Astrocyte (in vitro differentiated cells and primary cell): ENCODE results near the gene HDAC2. TPM values are rescaled to one million over a fixed set of nuclear protein-coding genes. Genes with fewer than 3 reads are reported as not detected.

ENCODE experiments used
- DNase-seq: peaks from one replicate; pipeline ENCODE4 v3.0.0-alpha.2; 2010; ENCODE audit warnings: low read depth
- FAIRE-seq: peaks from 2 replicates; lab custom pipeline; 2011; peaks lifted over from hg19 to GRCh38; lab: Jason Lieb, UNC
- H2AFZ ChIP-seq: 2 replicates; pipeline ENCODE4 v1.6.0; 2012; ENCODE audit warnings: low read depth, low read length, inconsistent platforms
- H3K27ac ChIP-seq: 2 replicates; pipeline ENCODE4 v1.5.1; 2011; ENCODE audit warnings: low read depth, low read length, inconsistent platforms
- H3K27me3 ChIP-seq: 2 replicates; pipeline ENCODE4 v1.6.0; 2011; ENCODE audit warnings: low read length, inconsistent platforms; ENCODE audit not compliant: insufficient read depth
- H3K36me3 ChIP-seq: 2 replicates; pipeline ENCODE4 v1.5.1; 2011; ENCODE audit warnings: low read length, inconsistent platforms; ENCODE audit not compliant: insufficient read depth
- H3K4me1 ChIP-seq: 2 replicates; pipeline ENCODE4 v1.5.1; 2011; ENCODE audit warnings: low read length, inconsistent platforms; ENCODE audit not compliant: insufficient read depth
- H3K4me2 ChIP-seq: 2 replicates; pipeline ENCODE4 v1.6.0; 2012; ENCODE audit warnings: low read length, inconsistent platforms
- H3K4me3 ChIP-seq: 2 replicates; pipeline ENCODE4 v1.5.1; 2011; ENCODE audit warnings: low read depth, mild to moderate bottlenecking, low read length, inconsistent platforms; ENCODE audit not compliant: insufficient read depth
- H3K79me2 ChIP-seq: 2 replicates; pipeline ENCODE4 v1.6.0; 2012; ENCODE audit warnings: mild to moderate bottlenecking, low read length, inconsistent platforms; ENCODE audit not compliant: insufficient read depth
- H3K9ac ChIP-seq: 2 replicates; pipeline ENCODE4 v1.6.0; 2012; ENCODE audit warnings: mild to moderate bottlenecking, low read length, inconsistent platforms
- H3K9me3 ChIP-seq: 2 replicates; pipeline ENCODE4 v1.5.1; 2012; ENCODE audit warnings: low read depth, mild to moderate bottlenecking, low read length, inconsistent platforms; ENCODE audit not compliant: insufficient read depth
- H4K20me1 ChIP-seq: 2 replicates; pipeline ENCODE4 v1.6.0; 2012; ENCODE audit warnings: low read length, inconsistent platforms; ENCODE audit not compliant: insufficient read depth
- H3K27ac Mint-ChIP-seq: one replicate; pipeline ENCODE4 v1.8.0; 2021; ENCODE audit warnings: mild to moderate bottlenecking, mixed read lengths; ENCODE audit not compliant: unreplicated experiment
- H3K27me3 Mint-ChIP-seq: one replicate; pipeline ENCODE4 v1.8.0; 2021; ENCODE audit warnings: low read depth, mixed read lengths; ENCODE audit not compliant: unreplicated experiment
- H3K36me3 Mint-ChIP-seq: one replicate; pipeline ENCODE4 v1.8.0; 2021; ENCODE audit warnings: low read depth, mixed read lengths; ENCODE audit not compliant: unreplicated experiment
- H3K4me1 Mint-ChIP-seq: one replicate; pipeline ENCODE4 v1.8.0; 2021; ENCODE audit warnings: low read depth, mixed read lengths; ENCODE audit not compliant: unreplicated experiment
- H3K4me3 Mint-ChIP-seq: one replicate; pipeline ENCODE4 v1.8.0; 2021; ENCODE audit warnings: mild to moderate bottlenecking, moderate library complexity, mixed read lengths; ENCODE audit not compliant: unreplicated experiment
- H3K9me3 Mint-ChIP-seq: one replicate; pipeline ENCODE4 v1.8.0; 2021; ENCODE audit warnings: mild to moderate bottlenecking, mixed read lengths; ENCODE audit not compliant: unreplicated experiment
- CTCF ChIP-seq: IDR thresholded peaks from 2 replicates; pipeline ENCODE4 v1.5.1; 2011; ENCODE audit warnings: low read depth, mild to moderate bottlenecking, inconsistent platforms, low read length, moderate library complexity; ENCODE audit not compliant: insufficient read depth
- EZH2 ChIP-seq: IDR thresholded peaks from 2 replicates; pipeline ENCODE4 v1.6.1; 2012; ENCODE audit warnings: mild to moderate bottlenecking, low read length, inconsistent platforms; ENCODE audit not compliant: insufficient read depth
- total RNA-seq: library from RNA; stranded (reverse); gene quantifications from 2 replicates; pipeline ENCODE4 v1.2.1, GENCODE V29; 2021

The HDAC2 gene
- total RNA-seq, 1 donor from 2014 or later, result 179 TPM

GRCh38 chr6:113888956-113889630, 81.9 kb downstream of the HDAC2 start:
- no peak for FAIRE-seq

DNA sequence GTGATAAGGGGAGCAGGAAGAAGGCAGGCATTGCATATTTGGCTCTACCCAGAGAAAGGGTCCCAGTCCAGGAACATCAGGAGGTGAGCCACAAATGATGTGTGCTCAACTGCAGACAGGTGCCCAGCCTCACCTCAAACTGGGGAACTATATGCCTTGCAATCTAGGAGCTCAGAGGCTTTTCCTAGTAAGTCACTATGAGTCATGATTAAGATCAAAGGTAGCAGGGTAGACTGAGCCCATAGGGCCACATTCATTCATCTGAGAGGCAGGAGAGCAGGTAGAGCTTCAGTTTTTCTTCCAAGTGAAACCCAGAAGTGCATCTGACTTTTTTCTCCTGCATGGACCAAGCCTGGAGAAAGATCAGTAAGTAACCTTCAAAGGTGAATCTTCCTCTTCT, 82.5 kb downstream of the HDAC2 start:
- H3K27ac ChIP-seq, result no peak overlapping the region
- no peaks in the 10 kb centered on the region for H3K4me1 ChIP-seq
- H3K4me3 Mint-ChIP-seq, result no peak overlapping the region
- no peaks in the 10 kb centered on the region for H3K27me3 ChIP-seq
- FAIRE-seq, result no peak
- peaks cover 9% of the 10 kb centered on the region for H3K9me3 Mint-ChIP-seq
- no peak overlapping the region for H3K4me2 ChIP-seq
- no peak overlapping the region for H2AFZ ChIP-seq
- H3K27ac Mint-ChIP-seq, result no peak overlapping the region
- no peak overlapping the region for H3K4me3 ChIP-seq
- no peak overlapping the region for H3K9ac ChIP-seq
- H3K36me3 Mint-ChIP-seq, result no peaks in the 10 kb centered on the region
- H3K9me3 ChIP-seq, result peaks cover 7% of the 10 kb centered on the region
- no peaks in the 10 kb centered on the region for H3K79me2 ChIP-seq
- H3K36me3 ChIP-seq, result no peaks in the 10 kb centered on the region
- TF ChIP-seq CTCF (no peak), EZH2 (no peak)
- no peaks in the 10 kb centered on the region for H4K20me1 ChIP-seq
- H3K27me3 Mint-ChIP-seq, result no peaks in the 10 kb centered on the region
- no peaks in the 10 kb centered on the region for H3K4me1 Mint-ChIP-seq
- no peak for DNase-seq

More at GRCh38 chr6:113888956-113889630, 81.9 kb downstream of the HDAC2 start:
- H2AFZ ChIP-seq, result no peak overlapping the region
- Mint-ChIP-seq H3K36me3 (no peaks in the 10 kb centered on the region), H3K4me1 (peaks cover 2% of the 10 kb centered on the region), H3K27ac (no peak overlapping the region), H3K9me3 (peaks cover 9% of the 10 kb centered on the region), H3K4me3 (no peak overlapping the region), H3K27me3 (no peaks in the 10 kb centered on the region)
- peaks cover 7% of the 10 kb centered on the region for H3K9me3 ChIP-seq
- H3K79me2 ChIP-seq, result no peaks in the 10 kb centered on the region
- no peaks in the 10 kb centered on the region for H3K27me3 ChIP-seq
- H3K9ac ChIP-seq, result no peak overlapping the region
- H3K27ac ChIP-seq, result no peak overlapping the region
- H3K36me3 ChIP-seq, result no peaks in the 10 kb centered on the region
- H3K4me1 ChIP-seq, result no peaks in the 10 kb centered on the region
- DNase-seq, result no peak
- H3K4me3 ChIP-seq, result no peak overlapping the region
- TF ChIP-seq CTCF, result no peak
- no peak for TF ChIP-seq EZH2
- no peak overlapping the region for H3K4me2 ChIP-seq
- H4K20me1 ChIP-seq, result no peaks in the 10 kb centered on the region

DNA sequence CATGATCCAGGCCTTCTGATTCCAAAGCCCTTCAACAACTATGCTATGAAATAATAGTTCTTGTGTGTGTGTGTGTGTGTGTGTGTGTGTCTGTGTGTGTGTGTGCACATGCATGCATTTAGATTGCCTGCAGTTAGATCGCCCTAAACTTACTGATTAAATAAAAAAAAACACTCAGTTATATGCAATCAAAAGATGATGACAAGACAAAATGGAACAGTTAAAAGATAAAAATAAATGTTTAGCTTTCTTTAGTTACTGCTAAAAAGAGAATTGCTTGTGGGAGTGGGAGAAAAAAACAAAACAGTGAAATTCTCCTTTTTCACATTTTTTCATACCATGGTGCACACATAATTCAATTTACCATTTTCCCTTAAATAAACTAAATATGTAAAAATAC, 84.4 kb downstream of the HDAC2 start:
- no peak overlapping the region for H3K9ac ChIP-seq
- no peaks in the 10 kb centered on the region for H3K4me1 ChIP-seq
- H3K9me3 ChIP-seq, result no peaks in the 10 kb centered on the region
- Mint-ChIP-seq H3K27me3 (no peaks in the 10 kb centered on the region), H3K27ac (no peak overlapping the region), H3K36me3 (no peaks in the 10 kb centered on the region), H3K9me3 (peaks cover 9% of the 10 kb centered on the region), H3K4me1 (no peaks in the 10 kb centered on the region), H3K4me3 (no peak overlapping the region)
- no peak overlapping the region for H3K27ac ChIP-seq
- no peaks in the 10 kb centered on the region for H4K20me1 ChIP-seq
- H3K27me3 ChIP-seq, result no peaks in the 10 kb centered on the region
- H3K4me2 ChIP-seq, result no peak overlapping the region
- H2AFZ ChIP-seq, result no peak overlapping the region
- no peaks in the 10 kb centered on the region for H3K36me3 ChIP-seq
- FAIRE-seq (no peak), DNase-seq (no peak)
- TF ChIP-seq EZH2, result no peak
- TF ChIP-seq CTCF, result no peak
- H3K79me2 ChIP-seq, result no peaks in the 10 kb centered on the region
- no peak overlapping the region for H3K4me3 ChIP-seq
